ENCODE measurements around the gene SNRPD2.
"Not testable (repeated sequence)": the region's sequence is repeated elsewhere in the genome, so short reads cannot be mapped to it uniquely, and the experiment has no call there.

The SNRPD2 gene

DNA sequence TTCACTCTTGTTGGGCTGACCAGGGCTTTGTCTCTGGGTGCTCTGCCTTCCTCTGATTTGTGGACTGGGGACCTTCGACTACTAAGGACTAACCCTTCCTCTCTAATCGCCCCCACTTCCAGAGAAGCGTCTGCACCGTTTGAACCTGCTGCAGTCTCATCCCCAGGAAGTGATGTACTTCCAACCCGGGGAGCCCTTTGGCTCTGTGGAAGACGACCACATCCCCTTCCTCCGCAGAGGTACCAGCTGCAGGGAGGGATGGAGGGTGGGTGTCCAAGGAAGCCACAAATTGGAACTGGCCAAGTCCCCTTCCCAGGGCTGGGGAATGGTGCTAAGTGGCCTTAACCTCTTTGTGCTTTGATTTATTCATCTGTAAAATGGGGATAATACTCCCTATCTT lies 9.9 kb upstream of the SNRPD2 start:
- TF ChIP-seq, protein P1, sequence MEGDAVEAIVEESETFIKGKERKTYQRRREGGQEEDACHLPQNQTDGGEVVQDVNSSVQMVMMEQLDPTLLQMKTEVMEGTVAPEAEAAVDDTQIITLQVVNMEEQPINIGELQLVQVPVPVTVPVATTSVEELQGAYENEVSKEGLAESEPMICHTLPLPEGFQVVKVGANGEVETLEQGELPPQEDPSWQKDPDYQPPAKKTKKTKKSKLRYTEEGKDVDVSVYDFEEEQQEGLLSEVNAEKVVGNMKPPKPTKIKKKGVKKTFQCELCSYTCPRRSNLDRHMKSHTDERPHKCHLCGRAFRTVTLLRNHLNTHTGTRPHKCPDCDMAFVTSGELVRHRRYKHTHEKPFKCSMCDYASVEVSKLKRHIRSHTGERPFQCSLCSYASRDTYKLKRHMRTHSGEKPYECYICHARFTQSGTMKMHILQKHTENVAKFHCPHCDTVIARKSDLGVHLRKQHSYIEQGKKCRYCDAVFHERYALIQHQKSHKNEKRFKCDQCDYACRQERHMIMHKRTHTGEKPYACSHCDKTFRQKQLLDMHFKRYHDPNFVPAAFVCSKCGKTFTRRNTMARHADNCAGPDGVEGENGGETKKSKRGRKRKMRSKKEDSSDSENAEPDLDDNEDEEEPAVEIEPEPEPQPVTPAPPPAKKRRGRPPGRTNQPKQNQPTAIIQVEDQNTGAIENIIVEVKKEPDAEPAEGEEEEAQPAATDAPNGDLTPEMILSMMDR (IDR thresholded peaks at IDR 0.05; ENCODE audit: low read depth, low read length) = no peak
- no peak overlapping the region for H3K27ac ChIP-seq
- no peaks in the 10 kb centered on the region for H3K27me3 ChIP-seq (ENCODE audit: insufficient read depth, low read depth, severe bottlenecking)
- no peak for DNase-seq
- H3K4me3 ChIP-seq (ENCODE audit: low read depth, low read length) = no peak overlapping the region
- peaks cover 20% of the 10 kb centered on the region for H3K36me3 ChIP-seq
- no peaks in the 10 kb centered on the region for H3K9me3 ChIP-seq (ENCODE audit: severe bottlenecking)

DNA sequence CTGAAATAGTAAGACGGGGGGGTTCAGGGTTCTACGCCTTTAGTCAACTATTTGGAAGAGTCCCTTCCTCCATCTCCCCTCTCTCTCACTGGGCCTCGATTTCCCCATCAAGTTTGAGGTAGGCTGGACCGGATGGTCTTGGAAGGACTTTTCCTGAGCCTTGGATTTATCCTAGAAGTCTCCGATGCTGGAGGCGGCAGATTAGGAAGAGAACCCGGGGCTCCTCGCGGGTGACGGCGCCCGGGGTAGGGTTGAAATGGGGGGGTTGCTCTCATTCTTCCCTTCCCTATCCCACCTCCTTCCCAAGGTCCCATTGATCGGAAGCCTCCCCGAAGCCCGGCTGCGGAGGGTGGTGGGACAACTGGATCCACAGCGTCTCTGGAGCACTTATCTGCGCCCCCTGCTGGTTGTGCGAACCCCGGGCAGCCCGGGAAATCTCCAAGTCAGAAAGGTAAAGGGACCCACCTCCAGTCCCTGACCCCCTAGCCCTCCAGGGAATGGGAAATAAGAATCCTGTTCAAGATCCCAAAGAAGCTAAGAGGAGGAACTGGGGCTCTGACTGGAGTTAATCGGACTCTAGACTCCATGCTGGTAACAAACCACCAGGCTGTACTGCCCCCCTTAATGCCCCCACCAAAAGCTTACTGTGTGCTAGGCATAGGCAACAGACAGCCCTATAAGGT lies 1.5 kb upstream of the SNRPD2 start:
- peak; percentile 81 for DNase-seq
- H3K27ac ChIP-seq = peak overlapping the region; percentile 63
- no peaks in the 10 kb centered on the region for H3K9me3 ChIP-seq (ENCODE audit: severe bottlenecking)
- H3K36me3 ChIP-seq = peaks cover 28% of the 10 kb centered on the region
- peak overlapping the region; percentile 98 for H3K4me3 ChIP-seq (ENCODE audit: low read depth, low read length)
- H3K27me3 ChIP-seq (ENCODE audit: insufficient read depth, low read depth, severe bottlenecking) = no peaks in the 10 kb centered on the region
- TF ChIP-seq, protein P1 (IDR thresholded peaks at IDR 0.05; ENCODE audit: low read depth, low read length) = peak; percentile 77

DNA sequence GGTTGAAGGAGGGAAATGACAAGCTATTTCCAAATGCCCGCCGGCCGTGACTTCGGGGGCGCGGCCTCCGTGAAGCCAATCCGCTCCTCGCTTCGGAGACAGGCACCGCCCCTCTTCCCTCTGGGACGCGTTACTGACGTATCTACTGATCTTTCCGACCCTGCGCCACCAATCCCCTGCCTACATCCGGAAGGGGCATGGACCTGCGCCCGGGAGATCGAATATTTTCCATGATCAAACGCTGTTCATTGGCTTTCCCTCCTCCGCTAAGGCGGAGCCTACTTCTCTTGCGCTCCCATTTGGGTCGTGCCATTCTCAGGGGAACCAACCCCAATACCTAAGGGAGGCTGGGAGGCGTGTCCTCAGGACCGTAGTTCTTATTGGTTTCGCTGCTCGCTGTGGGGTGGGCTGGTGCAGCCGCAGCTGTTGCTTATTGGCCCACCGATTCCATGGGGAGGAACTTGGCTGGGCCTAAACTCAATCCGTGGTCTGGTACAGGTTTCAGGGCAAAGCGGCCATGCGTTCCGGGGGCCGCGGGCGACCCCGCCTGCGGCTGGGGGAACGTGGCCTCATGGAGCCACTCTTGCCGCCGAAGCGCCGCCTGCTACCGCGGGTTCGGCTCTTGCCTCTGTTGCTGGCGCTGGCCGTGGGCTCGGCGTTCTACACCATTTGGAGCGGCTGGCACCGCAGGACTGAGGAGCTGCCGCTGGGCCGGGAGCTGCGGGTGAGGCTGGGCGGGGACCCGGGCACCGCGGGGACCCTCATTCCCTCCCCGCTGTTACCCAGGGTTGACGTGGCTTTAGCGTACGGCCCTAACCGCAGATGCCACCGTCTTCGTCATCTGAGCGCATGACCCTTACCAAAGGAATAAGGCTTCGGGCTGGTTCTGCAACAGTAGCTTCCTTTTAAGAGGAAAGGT lies 693 bp upstream of the SNRPD2 start, which contains the start of gene QPCTL:
QPCTL (plus strand) TSS at position 480 of the 919 bp plus-strand sequence; CDS start at position 518, 38 bp downstream.
- Histone ChIP-seq H3K36me3 (peaks cover 36% of the 10 kb centered on the region), H3K27ac (peak within 1 kb of the TSS; percentile 77), H3K27me3 (ENCODE audit: insufficient read depth, low read depth, severe bottlenecking) (no peaks in the 10 kb centered on the region), H3K9me3 (ENCODE audit: severe bottlenecking) (no peaks in the 10 kb centered on the region), H3K4me3 (ENCODE audit: low read depth, low read length) (peak within 1 kb of the TSS; percentile 98)
- peak; percentile 98 for DNase-seq
- TF ChIP-seq, protein P1 (IDR thresholded peaks at IDR 0.05; ENCODE audit: low read depth, low read length) = no peak

DNA sequence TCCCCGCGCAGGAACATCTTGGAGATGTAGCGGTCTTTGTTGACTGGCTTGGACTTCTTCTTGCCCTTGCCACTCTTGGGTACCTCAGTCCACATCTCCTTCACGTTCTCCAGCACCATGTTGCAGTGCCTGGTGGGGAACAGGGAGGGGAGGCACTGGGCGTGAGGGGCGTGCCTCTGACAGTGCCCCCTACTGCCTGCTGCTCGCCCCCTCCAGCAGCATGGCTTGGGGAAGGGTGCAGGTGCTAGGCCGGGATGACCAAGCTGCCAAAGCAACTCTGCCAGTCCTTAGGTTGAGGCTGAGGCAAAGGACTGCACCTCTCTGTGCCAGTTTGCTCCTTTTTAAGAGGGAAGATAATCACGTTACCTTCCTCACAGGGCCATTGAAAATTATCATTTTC lies 4.2 kb downstream of the SNRPD2 start:
- no peaks in the 10 kb centered on the region for H3K27me3 ChIP-seq (ENCODE audit: insufficient read depth, low read depth, severe bottlenecking)
- TF ChIP-seq, protein P1 (IDR thresholded peaks at IDR 0.05; ENCODE audit: low read depth, low read length) = no peak
- no peak overlapping the region for H3K4me3 ChIP-seq (ENCODE audit: low read depth, low read length)
- H3K36me3 ChIP-seq = peaks cover 51% of the 10 kb centered on the region
- DNase-seq = no peak
- no peaks in the 10 kb centered on the region for H3K9me3 ChIP-seq (ENCODE audit: severe bottlenecking)
- no peak overlapping the region for H3K27ac ChIP-seq

DNA sequence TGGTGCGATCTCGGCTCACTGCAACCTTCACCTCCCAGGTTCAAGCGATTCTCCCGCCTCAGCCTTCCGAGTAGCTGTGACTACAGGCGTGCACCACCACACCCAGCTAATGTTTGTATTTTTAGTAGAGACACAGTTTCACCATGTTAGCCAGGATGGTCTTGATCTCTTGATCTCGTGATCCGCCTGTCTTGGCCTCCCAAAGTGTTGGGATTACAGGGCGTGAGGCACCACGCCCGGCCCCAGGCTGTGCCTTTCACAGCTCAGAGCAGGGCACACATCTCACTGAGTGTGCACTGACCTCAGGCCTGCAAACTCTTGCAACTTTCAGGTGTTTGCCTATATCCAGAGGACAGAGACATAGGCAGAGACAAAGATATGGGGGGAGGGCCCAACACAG lies 6.7 kb downstream of the SNRPD2 start:
- not testable (repeated sequence) for H3K27ac ChIP-seq; H3K4me3 ChIP-seq (ENCODE audit: low read depth, low read length); DNase-seq; H3K27me3 ChIP-seq (ENCODE audit: insufficient read depth, low read depth, severe bottlenecking); H3K9me3 ChIP-seq (ENCODE audit: severe bottlenecking)
- peaks cover 51% of the 10 kb centered on the region for H3K36me3 ChIP-seq

DNA sequence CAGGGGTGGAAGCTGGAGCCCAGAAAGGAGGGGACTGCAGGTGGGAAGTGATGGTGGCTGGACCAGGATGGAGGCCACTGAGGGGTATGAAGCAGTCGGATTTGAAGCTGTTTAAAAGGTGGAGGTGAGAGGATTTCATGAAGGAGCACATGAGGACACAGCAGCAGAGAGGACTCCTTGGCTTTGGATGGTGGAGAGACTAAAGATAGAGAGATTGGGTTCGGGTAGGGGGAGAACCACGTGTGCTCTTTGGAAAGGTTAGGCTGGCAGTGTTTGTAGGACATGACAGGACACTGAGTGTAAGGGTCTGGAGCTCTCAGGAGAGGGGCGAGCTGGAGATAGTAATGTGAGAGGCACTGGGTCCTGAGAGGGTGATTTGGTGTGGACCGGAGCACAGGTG lies 8.8 kb downstream of the SNRPD2 start:
- no peaks in the 10 kb centered on the region for H3K27me3 ChIP-seq (ENCODE audit: insufficient read depth, low read depth, severe bottlenecking)
- peaks cover 36% of the 10 kb centered on the region for H3K36me3 ChIP-seq
- DNase-seq = no peak
- no peak overlapping the region for H3K4me3 ChIP-seq (ENCODE audit: low read depth, low read length)
- H3K9me3 ChIP-seq (ENCODE audit: severe bottlenecking) = no peaks in the 10 kb centered on the region
- no peak overlapping the region for H3K27ac ChIP-seq
- TF ChIP-seq, protein P1 (IDR thresholded peaks at IDR 0.05; ENCODE audit: low read depth, low read length) = no peak

Data from WERI-Rb-1 (cell line).